ENCODE measurements around the gene CCNY. TPM values are rescaled to one million over a fixed set of nuclear protein-coding genes. Genes with fewer than 3 reads are reported as not detected.

The CCNY gene
- total RNA-seq, 2 experiments from 2014 or later = 64.9 to 66.9 TPM

DNA sequence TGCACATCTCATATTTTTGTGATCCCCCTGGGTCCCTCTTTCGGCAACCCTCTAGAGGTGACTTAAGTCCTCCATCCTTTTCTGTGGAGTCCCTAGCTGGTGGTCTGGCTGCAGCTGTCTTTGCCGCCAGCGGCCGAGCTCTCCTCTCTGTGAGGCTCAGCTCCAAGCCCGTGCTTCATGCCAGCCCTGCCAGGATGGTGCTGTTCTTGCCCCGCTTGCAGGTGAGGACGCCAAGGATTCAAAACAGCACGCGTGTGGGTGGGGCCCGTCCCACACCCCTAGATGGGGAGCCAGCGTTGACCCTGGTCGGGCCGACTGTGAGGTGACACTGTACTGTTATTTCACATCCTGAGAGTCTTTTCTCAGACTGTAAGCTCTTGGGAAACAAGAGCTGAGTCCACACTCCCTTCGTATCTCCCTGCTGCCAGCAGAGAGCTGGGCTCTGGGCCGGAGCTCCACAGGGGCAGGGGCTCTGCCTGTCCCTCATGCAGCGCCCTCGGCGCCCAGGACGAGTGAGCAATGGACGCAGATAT is 232.2 kb downstream of the CCNY start:
- no peak for ATAC-seq (ENCODE audit: poor library complexity)
- CTCF ChIA-PET = no interaction called here
- intact Hi-C loops (cut with DNase I, micrococcal nuclease) = loop anchor here in 1 of 2 experiments (10.0 kb wide), 2 partner anchors 56 to 454 kb away; no protein-coding TSS in a partner anchor

DNA sequence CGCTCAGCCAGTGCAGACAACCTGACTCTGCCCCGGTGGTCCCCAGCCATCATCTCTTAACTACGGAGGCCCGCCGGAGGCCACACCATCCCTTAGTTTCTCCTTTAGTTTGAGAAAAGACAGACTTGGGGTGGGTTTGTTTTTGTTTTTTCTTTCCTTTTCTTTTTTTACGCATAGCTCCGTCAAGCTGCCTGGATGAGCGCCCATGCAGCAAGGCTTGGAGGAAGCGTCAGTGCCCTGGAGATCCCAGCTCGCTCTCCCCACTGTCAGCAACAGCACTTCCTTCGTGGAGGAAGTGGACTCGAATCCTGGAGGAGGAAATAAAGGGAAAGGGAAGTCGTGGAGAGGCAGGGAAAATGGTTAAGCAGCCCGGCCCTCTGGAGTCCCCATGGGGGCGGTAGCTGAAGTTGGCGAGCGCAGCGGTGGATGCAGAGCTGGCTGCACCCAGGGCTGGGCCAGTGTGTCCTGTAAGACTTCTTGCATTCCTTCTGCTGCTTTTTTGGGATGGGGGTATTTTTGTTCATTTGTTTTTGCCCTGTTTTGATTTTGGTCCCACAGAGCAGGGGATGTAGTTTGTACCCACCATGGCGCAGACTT is 232.9 kb downstream of the CCNY start:
- ChIA-PET POLR2A (no interaction called here), CTCF (no interaction called here)
- ATAC-seq (ENCODE audit: poor library complexity) (no peak), DNase-seq (no peak)
- intact Hi-C loops (cut with DNase I, micrococcal nuclease) = loop anchor here in 1 of 2 experiments (10.0 kb wide), 2 partner anchors 56 to 454 kb away; no protein-coding TSS in a partner anchor
- Mint-ChIP-seq H3K36me3 (ENCODE audit: low read depth) (peaks cover 82% of the 10 kb centered on the region), H3K4me3 (no peak overlapping the region), H3K4me1 (ENCODE audit: low read depth) (no peaks in the 10 kb centered on the region), H3K27ac (no peak overlapping the region), H3K27me3 (no peaks in the 10 kb centered on the region), H3K9me3 (no peaks in the 10 kb centered on the region)
- Histone ChIP-seq H3K27ac (ENCODE audit: low read depth in 1 of 2, low read length in 2 of 2) (no peak overlapping the region), H3K36me3 (ENCODE audit: insufficient read depth, low read length) (peaks cover 57% of the 10 kb centered on the region), H3K9me3 (ENCODE audit: control insufficient read depth in 1 of 2, insufficient read depth in 1 of 2, low read length in 2 of 2) (no peaks in the 10 kb centered on the region), H3K4me3 (ENCODE audit: low read length) (no peak overlapping the region), H3K27me3 (ENCODE audit: control insufficient read depth in 1 of 2, insufficient read depth in 2 of 2, low read length in 2 of 2) (no peaks in the 10 kb centered on the region), H3K4me1 (ENCODE audit: insufficient read depth, low read length) (no peaks in the 10 kb centered on the region)
- no peak for TF ChIP-seq CTCF (IDR thresholded peaks at IDR 0.05)

More for the DNA sequence above, 232.2 kb downstream of the CCNY start:
- no peak overlapping the region for H3K4me3 ChIP-seq (ENCODE audit: low read length)
- POLR2A ChIA-PET = no interaction called here
- no peaks in the 10 kb centered on the region for H3K4me1 ChIP-seq (ENCODE audit: insufficient read depth, low read length)
- Mint-ChIP-seq H3K4me3 (no peak overlapping the region), H3K27me3 (no peaks in the 10 kb centered on the region), H3K27ac (no peak overlapping the region), H3K36me3 (ENCODE audit: low read depth) (peaks cover 75% of the 10 kb centered on the region), H3K9me3 (no peaks in the 10 kb centered on the region), H3K4me1 (ENCODE audit: low read depth) (no peaks in the 10 kb centered on the region)
- H3K27ac ChIP-seq (ENCODE audit: low read depth in 1 of 2, low read length in 2 of 2) = no peak overlapping the region
- DNase-seq = no peak
- H3K36me3 ChIP-seq (ENCODE audit: insufficient read depth, low read length) = peaks cover 56% of the 10 kb centered on the region
- H3K9me3 ChIP-seq (ENCODE audit: control insufficient read depth in 1 of 2, insufficient read depth in 1 of 2, low read length in 2 of 2) = no peaks in the 10 kb centered on the region
- TF ChIP-seq CTCF (IDR thresholded peaks at IDR 0.05) = no peak
- no peaks in the 10 kb centered on the region for H3K27me3 ChIP-seq (ENCODE audit: control insufficient read depth in 1 of 2, insufficient read depth in 2 of 2, low read length in 2 of 2)

- no peak overlapping the region for H3K27ac Mint-ChIP-seq
- no peaks in the 10 kb centered on the region for H3K4me1 ChIP-seq (ENCODE audit: insufficient read depth, low read length)
- no peaks in the 10 kb centered on the region for H3K27me3 Mint-ChIP-seq
- DNase-seq (no peak), ATAC-seq (ENCODE audit: poor library complexity) (no peak)
- no peaks in the 10 kb centered on the region for H3K9me3 Mint-ChIP-seq
- ChIA-PET POLR2A (no interaction called here), CTCF (no interaction called here)
- no peak overlapping the region for H3K27ac ChIP-seq (ENCODE audit: low read depth in 1 of 2, low read length in 2 of 2)
- H3K36me3 Mint-ChIP-seq (ENCODE audit: low read depth) = peaks cover 86% of the 10 kb centered on the region
- H3K9me3 ChIP-seq (ENCODE audit: control insufficient read depth in 1 of 2, insufficient read depth in 1 of 2, low read length in 2 of 2) = no peaks in the 10 kb centered on the region
- no peak overlapping the region for H3K4me3 ChIP-seq (ENCODE audit: low read length)
- no peak overlapping the region for H3K4me3 Mint-ChIP-seq
- peaks cover 51% of the 10 kb centered on the region for H3K36me3 ChIP-seq (ENCODE audit: insufficient read depth, low read length)
- no peaks in the 10 kb centered on the region for H3K27me3 ChIP-seq (ENCODE audit: control insufficient read depth in 1 of 2, insufficient read depth in 2 of 2, low read length in 2 of 2)
- no peaks in the 10 kb centered on the region for H3K4me1 Mint-ChIP-seq (ENCODE audit: low read depth)
- intact Hi-C loops (cut with DNase I, micrococcal nuclease) = loop anchor here in 1 of 2 experiments (10.0 kb wide), 2 partner anchors 55 to 455 kb away; no protein-coding TSS in a partner anchor
- TF ChIP-seq CTCF (IDR thresholded peaks at IDR 0.05) = no peak
These were observed 233.5 kb downstream of the CCNY start for GRCh38 chr10:35569836-35570235.
